COR-L47 (cell line): ENCODE measurements around the gene XXYLT1.
"Not testable (repeated sequence)": the region's sequence is repeated elsewhere in the genome, so short reads cannot be mapped to it uniquely, and the experiment has no call there.

Experiments
- DNase-seq: peaks from one replicate; lab custom pipeline; 2025; lab: John Stamatoyannopoulos, UW

The XXYLT1 gene

GRCh38 chr3:195207731-195208130 lies 63.2 kb downstream of the XXYLT1 start:
- DNase-seq = no peak

GRCh38 chr3:195207056-195207455 lies 63.9 kb downstream of the XXYLT1 start:
- no peak for DNase-seq

DNA sequence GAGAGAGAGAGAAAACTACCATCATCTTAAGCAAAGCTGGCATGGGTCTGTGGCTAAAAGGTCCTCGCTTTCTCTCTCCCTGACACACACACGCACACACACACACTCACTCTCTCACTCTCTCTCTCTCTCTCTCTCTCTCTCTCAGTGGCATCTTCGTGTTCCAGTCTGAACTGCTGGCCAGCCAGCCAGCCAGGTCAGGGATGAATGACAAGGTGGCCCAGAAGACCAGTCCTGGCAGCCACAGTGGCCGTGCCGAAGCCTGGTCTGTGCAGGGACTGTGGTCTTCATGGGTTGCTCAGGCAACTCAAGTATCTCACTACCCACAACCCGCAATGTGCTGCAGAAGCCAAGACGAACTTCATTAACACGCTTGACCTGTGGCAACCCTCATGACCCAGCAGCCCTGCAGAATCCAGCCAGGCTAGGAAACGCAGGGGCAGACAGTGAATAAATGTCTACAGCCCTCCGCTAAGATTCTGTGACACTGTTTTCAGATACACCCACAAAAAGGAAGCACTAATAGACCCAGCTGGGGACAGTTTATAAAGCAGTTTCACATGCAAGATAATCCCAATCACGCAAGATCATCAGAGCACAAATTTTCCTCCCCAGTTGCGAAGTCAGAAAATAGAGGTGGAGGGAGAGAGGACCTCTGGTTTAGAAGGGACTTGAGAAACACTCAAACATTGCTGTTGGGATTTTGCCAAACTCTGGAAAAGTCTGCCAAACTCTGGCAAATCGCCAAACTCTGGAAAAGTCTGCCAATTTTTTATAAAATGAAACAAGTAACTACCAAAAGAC lies 66.4 kb downstream of the XXYLT1 start:
- peak; percentile 85 for DNase-seq

GRCh38 chr3:195203606-195204005 lies 67.4 kb downstream of the XXYLT1 start:
- DNase-seq = no peak

- no peak for DNase-seq
Measured at GRCh38 chr3:195201295-195201694, 69.7 kb downstream of the XXYLT1 start.

DNA sequence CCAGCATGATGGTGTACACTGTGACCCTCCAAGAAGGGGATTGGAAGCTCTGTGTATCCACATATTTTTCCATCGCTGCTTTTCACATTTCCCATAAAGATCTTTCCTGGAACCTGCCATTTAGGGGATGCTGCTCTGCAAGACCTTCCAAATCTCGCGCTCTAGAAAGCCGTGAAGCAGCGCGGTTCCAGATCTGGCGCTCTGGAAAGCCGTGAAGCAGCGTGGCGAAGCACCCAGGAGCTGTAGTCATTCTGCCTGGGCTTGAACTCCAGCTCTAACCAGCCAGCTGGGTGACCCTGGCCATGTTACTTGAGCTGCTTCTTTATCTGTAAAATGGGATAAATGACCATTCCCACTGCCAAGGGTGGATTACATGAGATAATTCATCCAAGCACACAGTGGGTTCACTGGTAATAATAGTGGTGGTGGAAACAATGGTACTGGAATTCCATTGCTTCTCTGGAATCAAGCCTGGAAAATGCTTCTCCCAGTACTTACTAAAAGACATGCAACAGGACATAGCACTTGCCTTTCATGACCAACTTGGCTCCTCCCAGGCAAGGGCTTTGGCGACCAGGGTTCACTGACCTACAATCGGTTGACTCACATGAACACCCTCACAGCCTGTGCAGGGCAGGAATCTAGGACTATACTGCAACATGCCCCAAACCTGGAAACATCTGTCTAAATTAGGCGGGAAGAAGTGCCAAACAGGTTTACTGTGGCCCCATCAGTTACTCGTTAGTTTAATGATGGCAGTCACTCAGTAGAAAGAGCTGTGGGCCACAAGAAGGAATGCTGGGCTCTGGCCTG lies 70.7 kb downstream of the XXYLT1 start:
- no peak for DNase-seq

GRCh38 chr3:195198426-195199346 lies 72.3 kb downstream of the XXYLT1 start:
- no peak for DNase-seq

GRCh38 chr3:195197765-195198425 lies 73.1 kb downstream of the XXYLT1 start:
- no peak for DNase-seq

DNA sequence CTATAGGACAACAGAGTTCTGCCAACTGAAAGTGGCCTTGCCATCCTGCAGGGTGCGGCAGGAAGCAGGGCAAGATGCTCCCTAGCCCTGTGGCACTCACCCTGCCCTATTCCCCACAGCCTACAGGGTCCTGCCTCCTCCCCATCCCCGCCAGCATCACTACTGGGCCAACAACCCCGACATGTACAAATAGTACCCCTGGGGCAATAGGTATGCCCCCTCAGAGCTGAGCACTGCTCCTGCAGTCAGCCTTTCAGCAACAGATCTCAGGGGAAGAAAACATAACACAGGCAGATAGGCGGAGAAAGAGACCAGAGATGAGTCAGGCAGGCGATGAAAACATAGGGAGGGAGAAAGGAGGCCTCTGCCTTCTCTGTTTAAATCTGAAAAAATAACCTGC lies 74.7 kb downstream of the XXYLT1 start:
- no peak for DNase-seq

- peak; percentile 57 for DNase-seq
Measured at GRCh38 chr3:195195321-195196209, 75.4 kb downstream of the XXYLT1 start.

GRCh38 chr3:195194559-195195206 lies 76.3 kb downstream of the XXYLT1 start:
- no peak for DNase-seq

DNA sequence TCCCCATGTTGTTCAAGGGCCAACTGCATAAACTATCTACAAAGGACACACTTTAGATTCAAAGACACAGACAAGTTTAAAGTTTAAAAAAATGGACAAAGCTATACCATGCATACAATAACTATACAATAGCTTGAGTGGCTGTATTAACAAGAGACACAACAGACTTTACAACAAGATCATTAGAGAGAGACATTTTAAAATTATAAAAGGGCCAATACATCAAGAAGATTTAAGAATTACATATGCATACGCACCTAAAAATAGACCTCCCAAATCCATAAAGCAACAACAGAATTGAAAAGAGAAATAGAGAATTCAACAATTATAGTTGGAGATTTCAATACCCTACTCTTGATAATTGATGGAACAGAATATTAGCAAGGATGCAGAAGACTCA lies 79.4 kb downstream of the XXYLT1 start:
- DNase-seq = no peak

DNA sequence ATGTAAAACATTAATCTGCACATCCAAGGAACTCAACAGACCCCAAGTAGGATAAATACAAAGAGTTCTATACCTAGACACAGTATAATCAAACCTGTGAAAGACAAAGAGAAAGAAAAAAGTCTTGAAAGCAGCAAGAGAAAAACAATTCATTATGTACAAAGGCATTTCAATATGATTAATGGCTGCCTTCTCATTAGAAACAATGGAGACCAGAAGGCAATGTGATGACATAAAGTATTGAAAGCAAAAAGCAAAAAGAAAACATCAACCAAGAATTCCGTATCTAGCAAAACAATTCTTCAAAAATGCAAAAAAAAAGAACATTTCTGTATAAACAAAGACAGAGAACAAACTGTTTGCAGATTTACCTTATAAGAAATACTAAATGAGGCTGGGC lies 81.1 kb downstream of the XXYLT1 start:
- no peak for DNase-seq

GRCh38 chr3:195188426-195188927 lies 82.5 kb downstream of the XXYLT1 start:
- no peak for DNase-seq

DNA sequence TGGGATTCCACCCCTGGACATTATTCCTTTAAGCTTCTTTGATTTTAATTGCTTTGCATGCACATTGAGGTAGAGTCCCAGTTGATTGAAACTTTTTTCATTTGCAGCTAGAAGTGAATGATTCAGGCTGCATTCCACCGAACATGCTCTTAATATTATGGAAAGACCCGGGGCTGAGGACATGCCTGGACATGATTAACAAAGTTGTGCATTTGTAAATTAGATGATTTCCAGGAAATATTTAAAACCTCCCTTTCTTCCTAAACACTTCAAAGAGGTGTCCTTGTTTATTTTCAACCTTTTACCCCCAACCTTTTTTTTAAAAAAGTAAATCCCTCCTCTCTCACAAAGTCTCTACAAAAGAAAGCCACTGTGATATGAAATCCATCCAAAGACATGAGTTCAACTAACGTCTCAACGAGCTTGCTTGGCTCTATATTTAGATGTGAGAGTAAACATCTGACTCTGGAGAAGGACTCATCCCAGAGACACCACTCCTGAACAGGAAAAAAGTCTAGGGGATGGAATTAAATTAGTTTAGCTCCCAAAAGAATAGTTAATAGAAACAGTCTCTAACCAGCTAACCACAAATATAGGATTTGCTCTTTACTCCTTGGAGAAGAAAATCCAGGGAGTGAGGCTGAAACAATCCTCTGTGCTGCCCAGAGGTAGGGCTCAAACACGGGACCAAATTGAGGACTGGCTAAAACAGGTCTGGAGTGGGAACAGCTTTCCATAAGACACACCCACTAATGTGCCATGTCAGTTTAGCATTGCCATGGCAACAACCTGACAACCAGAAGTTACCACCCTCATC lies 83.1 kb downstream of the XXYLT1 start:
- DNase-seq = no peak

DNA sequence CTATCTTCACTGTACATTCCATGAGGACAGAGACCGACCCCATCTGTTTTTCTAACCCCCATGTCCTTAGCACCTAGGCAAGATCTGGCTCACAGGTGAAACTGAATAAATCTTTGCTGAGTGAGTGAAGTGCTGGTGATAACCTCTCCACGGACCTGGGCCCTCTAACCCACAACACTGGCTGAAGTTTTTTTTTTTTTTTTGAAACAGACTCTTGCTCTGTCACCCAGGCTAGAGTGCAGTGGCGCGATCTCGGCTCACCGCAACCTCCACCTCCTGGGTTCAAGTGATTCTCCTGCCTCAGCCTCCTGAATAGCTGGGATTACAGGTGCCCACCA lies 84.3 kb downstream of the XXYLT1 start:
- DNase-seq = not testable (repeated sequence)

- DNase-seq = no peak
Measured at GRCh38 chr3:195186041-195186709, 84.8 kb downstream of the XXYLT1 start.

GRCh38 chr3:195185583-195185982 lies 85.4 kb downstream of the XXYLT1 start:
- no peak for DNase-seq
